Measurements from ENCODE around the gene SLC27A3.

GRCh38 chr1:153775458-153776327, 486 bp downstream of the SLC27A3 start:
- TF ChIP-seq POLR2A (IDR thresholded peaks at IDR 0.05) (peak; percentile 17 to 24), CTCF (IDR thresholded peaks at IDR 0.05) (no peak), POLR2AphosphoS5 (IDR thresholded peaks at IDR 0.05) (peak in 3 of 4 donors; percentile 47 to 52 (median 51))

All from sigmoid colon (tissue), 4 donors.